Neural progenitor cell (in vitro differentiated cells): ENCODE measurements around the gene AMELX.

Experiments
- EZH2 ChIP-seq: fragments of 200-600 bp; sonication (generic); IDR thresholded peaks from 2 replicates; pipeline ENCODE4 v1.6.1; 2017; ENCODE audit warnings: antibody characterized with exemption, mild to moderate bottlenecking, moderate library complexity
- TF ChIP-seq, protein P1 (sequence below): fragments of 200-600 bp; sonication (generic); IDR thresholded peaks from 2 replicates; pipeline ENCODE4 v1.5.1; 2017; ENCODE audit warnings: antibody characterized with exemption, mild to moderate bottlenecking

DNA sequence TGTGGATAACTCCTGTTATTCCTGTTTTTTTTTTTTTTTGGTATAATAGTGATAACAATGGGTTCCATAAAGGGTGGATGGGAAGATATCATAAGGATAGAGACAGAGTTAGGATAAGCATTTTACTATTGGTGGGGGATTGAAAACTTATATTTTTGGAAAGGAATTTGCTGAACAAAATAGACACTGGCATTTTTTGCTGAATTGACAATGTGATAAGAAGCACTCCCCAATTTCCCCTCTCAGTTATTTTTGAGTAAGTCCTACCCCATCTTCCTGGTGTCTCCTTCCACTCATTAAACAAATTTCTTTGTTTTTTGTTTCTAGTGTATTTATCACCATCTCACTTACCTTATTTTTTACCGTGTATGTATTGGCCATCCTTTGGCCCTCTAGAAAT lies 55.8 kb downstream of the AMELX start:
- TF ChIP-seq, protein P1, sequence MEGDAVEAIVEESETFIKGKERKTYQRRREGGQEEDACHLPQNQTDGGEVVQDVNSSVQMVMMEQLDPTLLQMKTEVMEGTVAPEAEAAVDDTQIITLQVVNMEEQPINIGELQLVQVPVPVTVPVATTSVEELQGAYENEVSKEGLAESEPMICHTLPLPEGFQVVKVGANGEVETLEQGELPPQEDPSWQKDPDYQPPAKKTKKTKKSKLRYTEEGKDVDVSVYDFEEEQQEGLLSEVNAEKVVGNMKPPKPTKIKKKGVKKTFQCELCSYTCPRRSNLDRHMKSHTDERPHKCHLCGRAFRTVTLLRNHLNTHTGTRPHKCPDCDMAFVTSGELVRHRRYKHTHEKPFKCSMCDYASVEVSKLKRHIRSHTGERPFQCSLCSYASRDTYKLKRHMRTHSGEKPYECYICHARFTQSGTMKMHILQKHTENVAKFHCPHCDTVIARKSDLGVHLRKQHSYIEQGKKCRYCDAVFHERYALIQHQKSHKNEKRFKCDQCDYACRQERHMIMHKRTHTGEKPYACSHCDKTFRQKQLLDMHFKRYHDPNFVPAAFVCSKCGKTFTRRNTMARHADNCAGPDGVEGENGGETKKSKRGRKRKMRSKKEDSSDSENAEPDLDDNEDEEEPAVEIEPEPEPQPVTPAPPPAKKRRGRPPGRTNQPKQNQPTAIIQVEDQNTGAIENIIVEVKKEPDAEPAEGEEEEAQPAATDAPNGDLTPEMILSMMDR, result no peak
- TF ChIP-seq EZH2, result no peak
